Raji (cell line): Measurements from ENCODE around the gene LYPD6B.

Experiments used
- POLR2A ChIP-seq: IDR thresholded peaks from 2 replicates; pipeline ENCODE4 v1.6.1; 2011; ENCODE audit warnings: low read depth, low read length, control low read depth; ENCODE audit not compliant: insufficient read depth

Gene LYPD6B

DNA sequence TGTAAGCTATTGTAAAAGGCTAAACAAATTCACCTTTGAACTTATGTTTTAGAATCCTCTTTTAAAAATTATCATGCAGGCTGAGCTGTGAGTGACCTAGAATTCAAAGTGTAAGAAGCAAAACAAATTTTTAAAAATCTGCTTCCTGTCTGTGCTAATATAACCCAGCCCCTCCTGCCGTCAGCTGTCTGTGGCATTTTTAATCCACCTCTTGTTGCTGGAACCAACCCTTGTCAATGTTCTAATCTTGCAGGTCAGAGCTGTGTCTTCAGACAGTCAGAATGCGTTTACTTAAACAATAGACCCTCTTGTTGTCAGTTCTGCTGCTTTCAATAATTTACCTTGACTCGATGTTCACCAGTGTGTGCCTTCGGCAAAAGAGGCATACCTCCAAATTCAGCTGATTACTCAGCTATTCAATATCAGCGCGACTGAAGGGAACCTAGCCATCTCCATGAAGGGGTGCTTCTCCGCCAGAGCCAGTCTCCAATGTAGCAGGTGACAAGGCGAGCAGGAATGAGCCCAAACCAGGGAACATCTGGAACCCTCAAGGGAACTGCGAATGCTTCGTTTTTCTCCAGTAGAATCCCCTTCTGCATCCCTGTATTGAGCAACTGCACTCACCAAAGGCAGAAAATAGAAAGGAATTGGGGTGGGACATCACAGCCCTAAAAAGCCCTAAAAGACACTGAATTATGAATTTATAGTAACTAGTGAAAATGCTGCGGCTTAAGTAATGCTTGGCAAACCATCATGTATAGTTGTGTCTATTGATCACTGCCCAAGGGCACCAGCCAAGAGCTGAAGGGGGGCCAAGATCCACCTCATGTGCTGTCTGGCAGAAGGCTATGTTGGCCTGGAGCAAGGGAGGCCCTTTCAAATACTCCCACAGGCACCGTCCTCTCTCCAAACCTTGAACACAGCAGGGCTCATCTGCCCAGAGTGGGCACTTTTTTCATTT, 62.5 kb downstream of the LYPD6B start:
- no peak for TF ChIP-seq POLR2A

DNA sequence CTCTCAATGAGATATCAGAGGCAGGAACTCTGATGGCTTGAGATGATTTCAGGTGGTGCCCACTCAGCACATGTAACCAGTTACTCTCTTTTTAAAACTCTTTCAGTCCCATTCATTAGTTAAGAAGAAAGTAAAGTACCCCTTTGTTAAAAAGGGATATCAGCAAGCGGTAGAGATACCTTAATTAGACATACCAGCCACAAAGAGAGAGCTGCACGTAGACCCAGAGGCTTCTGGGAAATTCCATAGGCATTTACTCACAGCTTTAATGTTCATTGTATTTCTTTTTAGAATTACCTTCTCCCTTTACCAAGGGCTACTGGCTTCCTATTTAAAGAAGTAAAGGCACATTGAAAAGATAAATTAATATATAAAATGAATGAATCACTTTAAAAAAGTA, 63.3 kb downstream of the LYPD6B start:
- TF ChIP-seq POLR2A: no peak

DNA sequence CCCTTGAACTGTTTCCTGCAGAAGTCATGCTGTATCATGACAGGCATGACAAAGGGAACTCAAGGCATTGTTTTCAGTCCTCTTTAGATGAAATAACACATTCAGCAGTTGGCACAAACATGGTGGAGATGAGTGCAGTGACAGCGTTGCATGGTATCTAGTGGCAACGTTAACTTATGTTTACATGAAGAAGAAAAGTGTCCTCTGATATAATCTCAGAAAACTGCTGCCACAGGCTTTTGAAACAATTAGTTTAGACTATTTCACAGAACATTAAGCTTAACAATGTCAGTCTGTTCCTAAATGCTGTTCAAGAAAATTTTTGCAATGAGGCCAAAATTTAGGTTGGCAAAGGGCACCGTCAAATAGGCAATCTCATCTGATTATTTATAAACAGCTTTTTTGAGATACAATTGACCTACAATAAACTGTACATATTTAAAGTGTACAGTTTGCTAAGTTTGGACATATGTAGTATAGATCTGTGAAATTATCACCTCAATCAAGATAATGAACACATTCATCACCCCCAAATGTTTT, 64.7 kb downstream of the LYPD6B start:
- no peak for TF ChIP-seq POLR2A

DNA sequence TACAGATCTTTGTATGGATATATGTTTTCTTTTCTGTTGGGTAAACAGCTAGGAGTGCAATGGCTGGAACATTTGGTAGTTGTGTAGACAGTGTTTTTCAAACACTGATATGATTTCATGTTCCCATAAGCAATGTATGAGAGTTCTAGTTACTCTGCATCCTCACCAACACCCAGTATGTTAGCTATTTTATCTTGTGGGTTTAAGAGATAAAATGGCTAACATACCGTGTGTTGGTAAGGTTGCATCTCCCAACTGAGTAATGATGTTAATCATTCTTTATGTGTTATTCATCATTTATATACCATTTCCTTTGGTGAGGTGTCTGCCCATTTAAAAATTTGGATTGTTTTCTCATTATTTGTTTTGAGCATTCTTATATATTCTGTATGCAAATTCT, 65.7 kb downstream of the LYPD6B start:
- no peak for TF ChIP-seq POLR2A

DNA sequence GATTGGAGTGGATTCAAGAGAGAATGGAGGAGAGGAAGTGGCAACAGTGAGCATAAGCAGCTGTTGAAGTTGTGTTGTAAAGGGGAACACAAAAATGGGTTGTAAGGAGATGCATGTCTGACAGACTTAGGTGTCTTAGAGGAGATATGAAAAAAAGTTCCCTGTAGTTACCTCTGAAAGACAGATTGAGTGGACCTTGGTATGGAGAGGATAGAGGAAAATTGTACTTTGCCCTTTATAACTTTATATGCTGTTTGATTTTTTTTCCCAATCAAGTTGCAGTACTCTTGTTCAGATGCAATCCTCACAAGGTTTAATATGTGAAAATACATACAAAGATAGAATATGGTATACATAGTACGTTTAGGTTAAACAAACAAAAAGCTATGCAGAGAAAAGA, 73.6 kb downstream of the LYPD6B start:
- TF ChIP-seq POLR2A: no peak

DNA sequence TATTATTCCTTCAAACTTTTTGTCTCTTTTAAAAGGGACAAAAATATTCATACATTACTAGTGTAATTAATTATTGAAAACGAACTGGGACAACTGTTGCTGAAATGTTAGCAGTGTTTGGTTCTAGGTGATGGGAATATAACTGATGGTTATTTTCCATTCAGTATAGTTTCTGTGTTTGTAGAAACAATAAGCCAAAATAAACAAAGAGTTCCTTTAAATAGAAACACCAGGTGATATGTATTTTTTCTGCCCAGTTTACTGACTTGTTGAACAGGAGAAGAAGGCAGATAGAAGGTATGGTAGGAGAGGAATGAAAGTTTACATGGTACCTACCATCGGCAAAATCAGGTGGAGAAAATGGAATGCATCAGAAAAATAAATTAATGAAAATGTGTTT, 74.2 kb downstream of the LYPD6B start:
- no peak for TF ChIP-seq POLR2A

DNA sequence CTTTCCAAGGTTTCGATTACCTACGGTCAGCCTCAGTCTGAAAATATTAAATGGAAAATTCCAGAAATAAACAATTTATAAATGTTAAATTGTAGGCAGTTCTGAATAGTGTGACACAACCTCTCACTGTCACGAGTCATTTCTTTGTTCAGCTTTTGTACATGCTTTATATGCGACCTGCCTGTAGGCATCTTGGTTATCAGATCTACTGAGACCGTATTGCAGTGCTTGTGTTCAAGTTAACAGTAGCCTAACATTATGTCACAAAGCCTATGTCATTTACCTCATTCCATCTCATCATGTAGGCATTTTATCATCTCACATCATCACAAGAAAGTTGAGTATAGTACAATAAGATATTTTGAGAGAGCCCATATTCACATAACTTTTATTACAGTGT, 77.3 kb downstream of the LYPD6B start:
- no peak for TF ChIP-seq POLR2A

DNA sequence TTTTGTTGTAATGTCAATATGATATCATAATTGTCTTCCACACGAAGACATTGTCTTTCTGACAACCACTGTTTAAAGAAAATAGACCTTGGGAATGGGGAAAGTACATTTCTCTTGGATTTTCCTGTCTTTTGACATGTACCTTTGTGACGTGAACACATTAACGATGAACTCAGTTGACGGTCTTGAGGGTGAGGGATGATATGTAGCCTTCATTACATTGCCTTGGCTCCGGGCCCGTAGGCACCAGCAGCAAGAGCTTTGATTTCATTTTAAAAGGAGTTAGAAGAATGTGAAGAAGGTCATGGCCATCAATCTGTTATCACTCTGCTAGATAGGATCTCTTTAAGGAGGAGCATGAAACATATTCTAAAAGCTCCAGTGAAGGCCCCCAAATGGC, 80.9 kb downstream of the LYPD6B start:
- TF ChIP-seq POLR2A: no peak

DNA sequence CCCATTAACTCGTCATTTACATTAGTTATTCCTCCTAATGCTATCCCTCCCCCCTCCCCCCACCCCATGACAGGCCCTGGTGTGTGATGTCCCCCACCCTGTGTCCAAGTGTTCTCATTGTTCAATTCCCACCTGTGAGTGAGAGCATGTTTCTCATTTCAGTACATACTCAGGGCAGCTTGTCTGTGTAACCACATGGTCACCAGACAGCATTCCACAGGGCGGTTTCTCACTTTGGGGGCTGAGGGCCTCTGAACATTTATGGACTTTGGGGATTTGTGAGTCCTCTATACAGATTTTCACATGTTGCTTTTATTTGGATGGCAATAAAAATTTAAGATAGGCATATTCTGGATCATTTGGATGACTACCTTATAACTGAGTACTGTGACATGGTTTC, 84.0 kb downstream of the LYPD6B start:
- no peak for TF ChIP-seq POLR2A

DNA sequence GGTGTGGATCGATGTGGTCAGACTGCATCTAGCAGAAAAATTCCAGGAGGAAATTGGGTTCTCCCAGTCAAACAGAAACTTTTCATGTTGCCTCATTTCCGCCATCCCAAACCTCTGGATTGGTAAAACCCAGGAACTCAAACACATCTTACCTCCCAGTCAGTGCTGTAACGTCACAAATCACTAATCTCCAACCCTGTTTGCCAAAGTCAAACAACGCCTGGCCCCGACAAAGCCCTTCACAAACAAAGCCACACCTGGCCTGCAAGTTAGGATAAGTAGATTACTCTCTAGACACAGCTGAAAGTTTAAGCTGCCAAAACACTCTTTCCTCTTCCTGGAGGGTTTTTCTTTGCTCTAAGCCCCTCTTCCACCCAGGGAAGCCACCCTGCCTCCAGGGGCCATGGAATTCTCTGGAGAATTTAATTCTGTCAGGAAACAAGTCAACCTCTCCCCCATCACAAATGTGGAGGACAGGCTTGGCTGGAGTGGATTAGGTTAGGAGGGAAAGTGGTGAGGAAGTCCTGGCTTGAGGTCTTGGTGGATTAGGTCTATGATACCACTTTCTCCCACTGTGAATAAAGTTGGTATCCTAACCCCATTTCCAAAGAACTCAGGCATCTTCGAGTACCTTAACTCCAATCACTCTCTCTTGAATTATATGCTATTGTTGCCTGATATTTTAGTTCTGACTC, 86.7 kb downstream of the LYPD6B start:
- TF ChIP-seq POLR2A: no peak

DNA sequence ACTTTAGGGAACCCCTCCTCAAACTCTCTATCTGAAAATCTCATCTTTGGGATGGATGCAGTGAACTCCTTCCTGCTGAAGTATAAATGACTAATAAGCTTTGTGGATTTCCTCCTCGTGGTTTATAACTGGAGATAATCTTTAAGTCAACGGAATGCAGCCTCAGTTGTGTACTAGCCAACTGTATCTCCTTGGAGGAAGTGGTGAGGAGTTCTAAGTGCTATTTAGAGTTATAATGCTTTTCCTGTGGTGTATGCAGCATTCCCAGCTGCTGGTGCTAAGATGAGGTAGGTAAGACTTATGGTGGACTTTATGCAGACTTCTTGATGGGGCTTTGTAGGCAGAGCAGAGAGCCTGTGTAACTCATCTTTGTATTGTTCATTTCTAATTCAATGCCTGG, 90.9 kb downstream of the LYPD6B start:
- no peak for TF ChIP-seq POLR2A

DNA sequence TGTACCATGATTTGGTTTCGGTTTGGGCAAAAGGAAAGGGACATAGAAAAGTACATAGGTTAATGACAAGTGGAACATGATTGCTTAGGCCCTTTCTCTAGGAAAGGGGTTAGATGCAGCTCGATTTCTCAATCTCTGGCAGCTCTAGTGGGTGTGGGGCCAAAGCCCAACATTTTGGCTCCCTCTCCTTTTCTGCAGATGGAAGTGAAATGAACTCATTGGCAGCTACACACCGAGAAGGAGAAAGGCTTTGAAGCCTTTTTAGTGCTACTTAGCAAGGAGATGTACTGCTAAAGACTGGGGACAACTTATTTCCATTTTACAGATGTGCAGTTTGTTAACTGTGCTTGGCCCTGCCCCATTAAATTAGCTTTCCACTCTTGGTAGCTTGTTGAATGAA, 93.8 kb downstream of the LYPD6B start:
- no peak for TF ChIP-seq POLR2A

DNA sequence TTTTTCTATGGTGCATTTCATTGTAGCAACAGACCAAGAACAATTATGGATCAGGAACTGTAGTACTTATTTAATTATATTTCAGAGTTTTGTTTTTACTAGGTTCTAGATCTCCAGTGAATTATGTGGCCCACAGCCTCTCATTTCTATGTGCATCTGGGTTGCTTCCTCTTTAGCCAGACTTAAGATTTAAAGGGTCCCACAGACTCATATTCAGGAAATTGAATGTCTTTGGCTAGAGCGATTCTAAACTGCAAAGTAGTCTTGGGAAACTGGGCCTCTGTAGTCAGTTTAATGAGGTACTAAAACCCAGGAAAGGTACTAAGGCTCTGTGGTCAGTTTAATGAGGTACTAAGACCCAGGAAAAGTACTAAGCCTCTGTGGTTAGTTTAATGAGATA, 94.4 kb downstream of the LYPD6B start:
- no peak for TF ChIP-seq POLR2A

DNA sequence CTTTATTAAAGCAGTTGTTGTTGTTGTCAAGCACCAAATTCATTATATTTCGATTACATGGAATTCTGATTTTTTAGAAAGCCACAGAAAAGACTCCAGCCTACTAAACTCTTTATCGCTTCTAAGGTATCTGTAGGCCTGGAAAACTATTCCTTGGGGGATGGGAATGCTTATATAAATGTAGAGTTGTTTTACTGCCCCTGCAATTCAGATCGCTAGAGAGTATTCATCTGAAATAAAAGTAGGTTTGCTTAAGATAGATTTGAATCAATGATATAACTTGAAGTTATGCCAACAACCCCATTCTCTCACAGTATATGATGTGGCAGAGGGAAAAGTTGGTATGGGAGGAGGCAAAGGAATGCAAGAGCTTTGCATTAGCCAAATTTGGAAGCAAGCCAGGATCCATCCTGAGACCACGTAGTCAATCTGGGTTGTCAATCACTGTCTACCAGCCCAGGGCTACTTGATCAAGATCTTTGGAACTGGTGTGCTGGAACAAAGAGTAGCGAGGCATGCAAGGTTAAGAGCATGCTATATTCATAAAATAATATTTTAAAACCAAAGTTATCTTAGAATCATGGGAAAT, 95.9 kb downstream of the LYPD6B start:
- no peak for TF ChIP-seq POLR2A

DNA sequence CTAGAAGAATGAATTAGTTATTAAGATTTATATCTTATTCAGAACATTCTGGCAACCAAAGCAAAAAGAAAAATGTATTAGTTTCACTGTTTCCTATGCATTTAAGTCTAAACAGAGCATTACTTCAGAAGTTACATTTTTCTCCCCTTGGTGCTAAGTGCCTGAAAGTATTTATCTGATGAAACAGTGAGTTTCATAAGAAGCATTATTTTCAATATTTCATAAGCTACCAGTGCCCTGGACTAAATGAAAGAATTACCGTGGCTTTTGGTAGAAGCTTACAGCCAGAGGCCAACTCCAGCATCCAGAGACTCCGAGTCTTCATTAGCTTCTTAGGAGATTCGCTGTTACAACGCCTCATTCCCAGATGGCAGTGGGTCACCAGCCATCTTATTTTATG, 97.6 kb downstream of the LYPD6B start:
- no peak for TF ChIP-seq POLR2A

DNA sequence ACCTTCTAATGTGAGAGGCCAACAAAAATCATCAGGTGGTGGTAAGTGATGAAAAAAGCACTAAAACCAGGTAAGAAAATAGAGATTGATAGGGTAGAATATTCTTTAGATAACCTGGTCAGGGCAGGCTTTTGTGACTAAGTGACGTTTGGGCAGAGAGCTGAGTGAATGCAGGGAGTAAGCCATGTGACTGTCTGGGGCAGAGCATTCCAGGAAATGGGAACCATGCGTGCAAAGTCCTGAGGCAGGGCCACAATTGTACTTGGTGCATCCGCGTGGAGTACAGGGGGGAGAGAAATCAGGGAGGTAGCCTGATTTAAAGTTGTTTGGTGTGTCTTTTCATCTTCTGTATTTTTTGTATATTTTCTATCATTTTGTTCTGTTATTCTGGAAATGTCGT, 102.5 kb downstream of the LYPD6B start:
- TF ChIP-seq POLR2A: no peak

DNA sequence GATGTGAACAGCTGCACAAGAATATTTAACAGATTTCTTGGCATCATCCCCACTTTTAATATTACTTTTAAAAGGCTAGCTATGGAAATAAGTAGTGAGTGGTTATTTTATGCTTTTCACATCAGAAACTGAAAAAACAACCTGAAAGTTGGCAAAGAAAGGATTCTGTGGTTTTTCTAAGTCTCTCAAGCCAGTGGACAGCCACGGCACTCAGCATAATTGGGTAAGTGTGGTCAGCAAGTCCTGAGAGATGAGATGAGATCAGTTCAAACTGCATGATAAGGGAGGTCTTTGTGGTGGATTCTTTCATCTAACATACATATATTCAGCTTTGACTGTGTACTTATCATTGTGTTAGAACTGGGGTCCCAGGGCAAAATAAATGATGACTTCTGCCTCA, 105.2 kb downstream of the LYPD6B start:
- no peak for TF ChIP-seq POLR2A
